ENCODE measurements around the gene INSL3. TPM values are rescaled to one million over a fixed set of nuclear protein-coding genes. Genes with fewer than 3 reads are reported as not detected.

Gene INSL3
- total and polyA plus RNA-seq, 2 of the 8 experiments (the other 6 are each of a cell fraction or from before 2014, with no cell fraction given), result 0.41 to 1.5 TPM

- no peak for TF ChIP-seq RFX5 (IDR thresholded peaks at IDR 0.05; ENCODE audit: borderline replicate concordance, low read depth, low read length)
- TF ChIP-seq NANOG (IDR thresholded peaks at IDR 0.05; ENCODE audit: insufficient read depth, low read depth, low read length, poor library complexity, severe bottlenecking), result no peak
Observed at GRCh38 chr19:17841810-17842662, 20.7 kb upstream of the INSL3 start (continued).

Data from H1 (cell line).